ENCODE results near the gene LRRC74B.
A peak's percentile ranks its signal among the peaks of the same experiment; 100 is the strongest.
"Not testable (repeated sequence)": the region's sequence is repeated elsewhere in the genome, so short reads cannot be mapped to it uniquely, and the experiment has no call there.

The LRRC74B gene

DNA sequence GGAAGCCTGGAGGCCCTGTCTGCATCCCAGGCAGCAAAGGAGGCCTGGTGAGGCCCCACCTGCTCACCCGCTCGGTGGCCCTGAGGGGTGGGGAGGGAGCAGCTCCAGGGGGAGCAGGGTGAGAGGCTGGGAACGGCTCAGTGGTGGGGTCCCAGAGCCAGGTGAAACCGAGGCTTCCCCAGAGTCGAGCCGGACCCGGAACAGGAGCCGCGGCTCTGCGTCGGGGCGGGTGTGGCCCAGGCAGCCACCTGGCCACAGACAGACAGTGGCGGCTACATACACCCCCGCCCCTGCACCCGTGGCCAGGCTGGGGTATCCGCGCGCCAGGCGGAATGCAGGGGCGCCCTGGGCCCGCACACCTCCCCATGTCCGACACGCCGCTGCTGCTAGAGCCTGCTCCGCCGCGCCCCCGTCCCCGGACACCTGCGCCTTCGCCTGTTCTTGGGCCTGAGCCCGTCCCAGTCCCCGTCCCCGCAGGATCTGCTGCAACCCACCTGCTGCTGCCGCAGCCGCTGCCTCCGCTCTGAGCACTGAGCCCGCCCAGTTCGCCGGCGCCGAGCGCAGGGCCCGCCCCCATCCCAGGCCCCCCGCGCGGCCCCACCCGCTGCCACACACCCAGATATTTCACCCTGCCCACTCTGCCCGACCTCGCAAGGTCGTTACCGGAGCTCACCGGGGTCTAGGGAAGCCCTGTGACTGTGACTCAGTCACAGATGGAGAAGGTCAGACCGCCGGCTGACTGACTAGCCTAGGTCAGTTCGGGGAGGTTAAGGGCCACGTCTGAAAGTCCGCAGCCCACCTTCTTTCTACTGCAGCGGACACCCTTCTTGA, 13.5 kb upstream of the LRRC74B start, which contains the start of gene SLC7A4:
Gene SLC7A4, minus strand, starts transcription at position 525 of the 831 bp plus-strand sequence. CDS start 749 bp downstream, outside the sequence.
- DNase-seq (ENCODE audit: low spot score) = no peak

DNA sequence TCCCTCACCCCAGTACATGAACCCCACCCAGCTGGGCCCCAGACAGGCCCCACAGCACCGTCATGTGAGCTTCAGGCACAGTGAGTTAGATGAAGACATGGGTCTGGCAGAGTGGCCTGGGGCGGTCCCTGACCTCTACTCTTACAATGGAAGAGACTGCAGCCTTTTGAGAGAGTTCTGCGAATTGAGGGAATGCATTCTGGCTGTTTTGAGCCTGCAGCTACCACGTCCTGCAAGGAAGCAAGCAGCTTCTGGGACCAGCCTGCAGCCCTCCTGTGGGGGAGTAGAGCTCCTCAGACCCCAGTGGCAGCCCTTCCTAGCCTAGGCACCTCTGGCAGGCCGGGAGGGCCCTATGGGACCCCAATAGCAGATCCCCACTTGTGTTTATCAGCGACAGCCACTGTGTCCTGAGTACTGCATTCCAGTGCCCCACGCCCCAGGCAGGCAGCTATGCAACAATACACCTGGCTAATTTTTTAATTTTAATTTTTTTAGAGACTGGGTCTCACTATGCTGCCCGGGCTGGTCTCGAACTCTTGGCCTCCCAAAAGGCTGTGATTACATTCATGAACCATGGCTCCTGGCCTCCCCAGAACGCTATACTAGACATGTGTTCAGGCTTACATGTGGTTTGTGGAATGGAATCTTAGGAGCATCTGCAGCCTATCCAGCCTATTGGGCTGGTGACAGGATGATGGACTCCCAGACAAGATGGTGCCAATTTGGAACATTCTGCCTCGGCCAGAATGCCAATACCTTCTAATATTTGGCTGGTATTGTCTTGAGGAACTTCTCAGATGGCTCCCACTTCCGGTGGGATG, 12.7 kb upstream of the LRRC74B start:
- no peak for DNase-seq (ENCODE audit: low spot score)

DNA sequence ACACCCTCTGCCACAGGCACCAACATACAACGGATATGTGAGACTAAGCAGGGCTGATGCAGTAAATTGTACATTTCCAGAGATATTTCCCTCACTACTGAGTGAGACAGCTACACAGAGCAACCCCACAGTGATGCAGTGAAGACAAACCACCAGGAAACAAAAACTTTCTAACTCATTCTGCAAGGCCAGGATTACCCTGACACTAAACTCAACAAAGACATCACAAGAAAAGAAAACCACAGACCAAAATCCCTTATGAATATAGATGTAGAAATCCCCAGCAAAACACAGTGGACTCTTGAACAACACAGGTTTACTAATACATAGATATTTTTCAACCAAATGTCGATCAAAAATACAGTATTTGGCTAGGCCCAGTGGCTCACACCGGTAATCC, 11.9 kb upstream of the LRRC74B start:
- DNase-seq (ENCODE audit: low spot score) = no peak

DNA sequence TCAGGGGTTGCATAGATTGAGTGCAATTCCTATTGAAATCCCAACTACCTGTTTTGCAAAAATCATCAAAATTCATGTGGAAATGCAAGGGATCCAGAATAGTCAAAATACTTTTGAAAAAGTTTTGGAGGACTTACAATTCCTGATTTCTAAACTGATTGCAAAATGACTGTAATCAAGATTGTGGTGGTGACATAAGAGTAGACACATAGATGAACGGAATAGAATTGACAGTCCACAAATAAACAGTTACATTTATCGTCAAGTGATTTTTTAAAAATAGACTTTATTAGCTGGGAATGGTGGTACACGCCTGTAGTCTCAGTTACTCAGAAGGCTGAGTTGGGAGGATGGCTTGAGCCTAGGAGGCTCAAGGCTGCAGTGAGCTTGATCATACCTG, 10.8 kb upstream of the LRRC74B start:
- DNase-seq (ENCODE audit: low spot score) = no peak

DNA sequence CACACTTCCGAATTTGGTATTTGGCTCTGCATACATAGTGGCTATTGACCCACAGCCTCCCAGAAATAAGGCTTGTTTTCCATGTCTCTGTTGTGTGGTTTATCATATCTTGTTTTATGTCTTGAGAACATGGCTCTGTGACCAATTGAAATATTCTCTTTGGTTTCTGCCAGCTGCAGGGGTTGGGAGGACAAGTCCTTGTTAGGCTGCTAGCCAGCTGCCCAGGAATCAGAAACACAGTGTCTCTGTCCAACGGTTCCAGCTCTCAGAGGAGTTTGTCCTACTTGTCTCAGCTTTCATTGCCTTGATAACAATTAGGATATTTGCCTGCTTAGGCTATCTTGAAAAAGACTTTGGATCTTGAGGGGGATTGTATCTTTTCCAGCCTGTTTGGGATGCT, 7.3 kb upstream of the LRRC74B start:
- DNase-seq (ENCODE audit: low spot score) = no peak

DNA sequence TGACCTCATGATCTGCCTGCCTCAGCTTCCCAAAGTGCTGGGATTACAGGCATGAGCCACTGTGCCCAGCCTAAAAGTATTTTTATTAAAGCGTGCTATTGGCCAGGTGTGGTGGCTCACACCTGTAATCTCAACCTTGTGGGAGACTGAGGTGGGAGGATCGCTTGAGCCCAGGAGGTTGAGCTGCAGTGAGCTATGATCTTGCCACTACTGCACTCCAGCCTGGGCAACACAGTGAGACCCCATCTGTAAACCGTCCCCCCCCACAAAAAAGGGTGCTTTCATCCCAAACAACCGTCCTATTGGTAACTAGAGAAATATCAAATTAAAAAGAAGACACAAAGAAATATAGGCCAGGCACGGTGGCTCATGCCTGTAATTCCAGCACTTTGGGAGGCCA, 6.6 kb upstream of the LRRC74B start:
- not testable (repeated sequence) for DNase-seq (ENCODE audit: low spot score)

DNA sequence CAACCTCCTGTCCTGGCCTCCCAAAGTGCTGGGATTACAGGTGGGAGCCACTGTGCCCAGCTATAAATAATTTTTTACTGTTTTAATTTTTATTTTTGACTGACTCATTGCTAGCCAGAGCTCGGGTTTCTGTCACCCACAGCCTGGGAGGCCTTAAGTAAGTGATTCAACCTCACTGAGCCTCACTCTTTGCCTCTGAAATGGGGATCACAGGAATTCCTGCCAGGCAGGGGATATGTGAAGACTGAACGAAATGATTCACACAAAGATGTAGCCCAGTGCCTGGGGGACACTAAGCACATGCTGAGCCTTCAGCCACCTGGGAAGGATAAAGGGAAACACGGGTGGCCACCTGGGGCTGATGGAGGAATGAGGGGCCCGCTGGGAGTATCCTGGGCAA, 3.8 kb upstream of the LRRC74B start:
- peak; percentile 64 for DNase-seq (ENCODE audit: low spot score)

DNA sequence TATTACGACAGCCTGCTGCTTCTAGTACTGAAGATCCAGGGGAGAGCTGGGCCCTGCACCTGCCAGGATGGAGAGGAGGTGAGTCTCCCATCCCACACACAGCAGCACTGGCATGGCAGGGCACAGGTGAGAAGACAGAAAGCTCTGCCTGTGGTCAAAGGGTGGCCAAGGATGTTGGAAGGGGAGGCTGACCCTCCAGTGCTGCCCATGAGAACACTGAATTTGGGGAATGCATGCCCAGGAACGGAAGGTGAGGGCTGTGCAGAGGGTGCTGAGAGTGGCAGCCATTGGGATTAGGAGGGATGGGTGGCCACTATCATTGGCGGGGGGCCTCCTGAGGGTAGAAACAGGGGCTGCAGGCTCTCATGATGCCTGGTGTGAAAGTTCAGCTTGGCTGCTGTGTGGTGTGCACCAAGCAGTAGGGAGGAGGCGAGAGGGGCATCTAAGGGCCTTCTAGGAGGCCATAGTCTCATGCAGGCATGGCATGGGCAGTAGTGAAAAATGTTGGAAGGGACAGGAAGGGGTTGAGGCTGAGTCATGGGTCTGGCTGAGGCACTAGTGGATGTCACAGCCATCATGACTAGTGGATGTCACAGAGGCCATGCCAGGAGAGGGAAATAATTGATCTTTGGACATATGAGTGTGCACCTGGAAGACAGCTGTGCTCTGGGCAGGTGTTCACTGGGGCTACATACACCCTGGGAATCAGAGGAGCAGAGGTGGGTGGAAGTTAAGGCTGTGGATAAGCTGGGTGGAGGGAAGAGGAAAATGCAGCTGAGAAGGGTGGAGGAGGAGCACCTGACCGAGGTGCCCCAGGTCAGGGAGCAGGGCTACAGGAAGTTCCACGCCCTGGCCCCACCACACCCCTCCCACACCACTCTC, 2.5 kb upstream of the LRRC74B start:
- DNase-seq (ENCODE audit: low spot score) = peak; percentile 57

DNA sequence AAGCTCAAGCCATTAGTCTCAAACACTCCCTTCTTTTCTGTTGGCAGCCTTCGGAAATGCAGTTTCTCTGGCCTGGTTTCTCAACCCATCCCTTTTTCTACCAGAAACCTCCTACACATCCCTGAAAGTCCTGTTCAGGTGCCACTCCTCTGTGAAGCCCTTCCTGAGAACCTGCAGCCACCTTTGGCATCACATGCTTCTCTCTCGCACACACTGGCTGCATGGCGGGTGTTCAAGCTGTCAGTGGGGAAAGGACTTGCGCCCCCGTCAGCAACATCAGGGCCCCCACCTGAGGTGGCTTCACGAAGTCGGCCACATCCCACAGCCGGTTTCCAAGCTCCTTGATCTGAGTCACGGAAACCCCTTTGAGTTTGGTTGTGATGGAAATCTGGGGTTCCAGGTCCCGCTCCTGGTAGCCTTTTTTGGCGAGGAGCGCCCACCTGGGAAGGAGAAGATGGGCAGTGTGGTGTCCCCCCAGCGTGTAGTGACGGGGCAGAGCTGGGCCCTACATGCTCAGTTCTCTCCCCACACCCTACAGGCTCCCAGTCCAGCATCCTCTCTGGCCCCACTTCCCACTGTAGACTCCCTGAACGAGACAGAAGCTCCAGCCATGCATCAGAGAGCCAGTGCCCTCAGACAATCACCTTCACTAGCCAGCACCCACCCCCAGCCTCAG, 1.7 kb upstream of the LRRC74B start:
- no peak for DNase-seq (ENCODE audit: low spot score)

DNA sequence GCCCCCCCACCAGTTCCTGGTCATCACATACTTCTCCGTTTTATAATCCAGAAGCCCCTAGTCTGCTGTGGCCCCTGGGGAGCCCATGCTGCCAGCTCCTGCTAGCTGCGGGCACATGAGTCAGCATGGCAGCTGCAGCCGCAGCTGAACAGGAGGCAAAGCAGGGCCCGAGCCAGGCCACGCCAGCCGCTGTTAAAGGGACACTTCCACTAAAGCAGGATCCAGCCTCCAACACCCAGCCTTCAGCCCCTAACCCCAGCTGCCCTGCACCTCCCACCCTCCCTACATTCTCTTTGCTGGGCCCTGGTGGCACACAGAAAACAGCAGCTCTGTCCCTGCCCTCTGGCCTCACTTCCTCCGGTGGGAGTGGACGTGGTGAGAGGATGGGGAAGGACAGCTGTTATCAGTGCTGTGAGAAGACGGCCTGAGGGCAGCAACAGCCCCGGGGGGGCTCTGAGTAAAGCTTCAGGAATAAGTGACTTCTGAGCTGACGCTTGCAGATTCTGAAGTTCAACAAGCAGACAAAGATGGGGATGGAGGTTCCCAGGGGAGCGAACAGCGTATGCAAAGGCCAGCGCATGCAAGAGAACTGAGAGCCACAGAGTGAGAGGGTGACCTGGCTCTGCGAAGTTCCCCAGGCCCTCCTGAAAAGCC, 688 bp upstream of the LRRC74B start:
- DNase-seq (ENCODE audit: low spot score) = peak; percentile 13

DNA sequence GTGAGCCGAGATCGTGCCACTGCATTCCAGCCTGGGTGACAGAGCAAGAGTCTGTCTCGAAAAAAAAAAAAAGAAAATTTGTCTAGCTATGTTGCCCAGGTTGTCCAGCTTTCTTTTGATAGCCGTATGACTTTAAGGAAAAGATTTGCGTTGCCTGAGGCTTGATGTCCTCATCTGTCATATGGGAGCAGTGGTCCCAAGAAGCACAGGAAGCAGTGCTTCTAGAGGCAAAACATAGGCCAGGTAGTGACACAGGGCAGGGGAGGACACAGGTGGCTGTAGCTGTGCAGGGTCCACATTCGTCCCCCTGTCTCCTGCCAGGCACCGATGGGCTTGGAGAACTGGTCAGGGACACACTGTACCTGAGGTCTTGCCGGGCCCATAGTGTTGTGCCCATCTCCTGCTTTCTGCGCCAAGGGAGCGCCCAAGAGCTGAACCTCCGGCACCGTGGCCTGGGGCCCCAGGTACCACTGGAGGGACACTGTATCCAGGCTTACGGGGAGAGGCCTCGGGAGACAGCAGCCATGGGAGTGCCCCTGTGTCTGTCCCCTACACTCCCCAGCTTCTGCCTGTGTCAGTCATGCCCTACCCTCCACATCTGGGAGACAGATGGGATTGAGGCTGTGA, 1.4 kb downstream of the LRRC74B start:
- no peak for DNase-seq (ENCODE audit: low spot score)

DNA sequence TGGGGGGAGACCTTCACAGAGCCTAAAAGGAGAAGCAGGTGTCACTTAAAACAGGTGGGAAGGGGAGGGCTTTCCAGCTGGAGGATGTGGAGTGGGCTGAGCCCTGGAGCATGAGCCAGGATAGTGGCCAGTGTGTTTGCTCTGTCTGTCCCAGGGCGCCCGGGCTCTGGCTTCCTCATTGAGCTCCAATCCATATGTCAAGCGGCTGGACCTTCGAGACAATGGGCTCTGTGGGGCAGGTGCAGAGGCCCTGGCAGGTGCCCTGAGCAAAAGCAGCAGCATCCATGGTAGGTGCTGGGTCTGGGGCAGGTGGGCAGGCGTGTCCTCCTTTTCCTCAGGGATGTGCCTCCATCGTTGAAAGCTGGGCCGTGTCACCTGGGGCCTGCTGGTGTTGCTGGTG, 2.0 kb downstream of the LRRC74B start:
- DNase-seq (ENCODE audit: low spot score) = no peak

DNA sequence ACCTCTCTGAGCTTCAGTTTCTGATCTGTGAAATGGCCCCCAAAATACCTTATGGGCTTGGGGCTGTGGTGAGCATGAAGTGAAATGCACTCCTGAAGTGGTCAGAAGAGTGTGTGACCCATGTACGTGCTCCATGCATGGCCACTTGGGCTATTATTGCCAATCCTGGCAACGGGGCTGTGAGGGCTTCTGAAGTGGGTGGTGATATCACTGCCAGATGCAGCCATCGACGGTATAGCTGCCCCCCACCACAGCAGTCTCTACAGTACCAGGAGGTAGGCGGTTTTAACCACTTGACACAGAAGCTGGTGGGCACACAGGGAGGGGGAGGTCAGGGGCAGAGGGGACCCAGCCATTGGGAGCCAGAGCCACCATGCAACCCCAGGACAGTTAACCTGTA, 2.7 kb downstream of the LRRC74B start:
- not testable (repeated sequence) for DNase-seq (ENCODE audit: low spot score)

DNA sequence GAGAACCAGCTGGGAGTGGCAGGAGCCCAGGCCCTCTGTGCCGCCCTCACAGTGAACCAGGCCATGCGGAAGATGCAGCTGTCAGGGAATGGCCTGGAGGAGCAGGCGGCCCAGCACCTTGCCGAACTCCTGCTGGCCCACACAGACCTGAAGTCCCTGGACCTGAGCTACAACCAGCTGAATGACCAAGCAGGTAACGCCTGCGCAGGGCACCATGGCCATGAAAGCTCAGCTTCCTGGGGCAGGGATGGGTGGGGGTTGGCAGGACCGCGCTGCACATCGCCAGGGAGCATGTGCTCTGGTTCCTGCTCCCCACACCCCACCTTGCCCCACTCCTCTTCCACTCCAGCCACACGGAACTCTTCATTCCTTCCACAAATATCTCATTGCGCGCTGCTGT, 3.2 kb downstream of the LRRC74B start:
- DNase-seq (ENCODE audit: low spot score) = not testable (repeated sequence)

DNA sequence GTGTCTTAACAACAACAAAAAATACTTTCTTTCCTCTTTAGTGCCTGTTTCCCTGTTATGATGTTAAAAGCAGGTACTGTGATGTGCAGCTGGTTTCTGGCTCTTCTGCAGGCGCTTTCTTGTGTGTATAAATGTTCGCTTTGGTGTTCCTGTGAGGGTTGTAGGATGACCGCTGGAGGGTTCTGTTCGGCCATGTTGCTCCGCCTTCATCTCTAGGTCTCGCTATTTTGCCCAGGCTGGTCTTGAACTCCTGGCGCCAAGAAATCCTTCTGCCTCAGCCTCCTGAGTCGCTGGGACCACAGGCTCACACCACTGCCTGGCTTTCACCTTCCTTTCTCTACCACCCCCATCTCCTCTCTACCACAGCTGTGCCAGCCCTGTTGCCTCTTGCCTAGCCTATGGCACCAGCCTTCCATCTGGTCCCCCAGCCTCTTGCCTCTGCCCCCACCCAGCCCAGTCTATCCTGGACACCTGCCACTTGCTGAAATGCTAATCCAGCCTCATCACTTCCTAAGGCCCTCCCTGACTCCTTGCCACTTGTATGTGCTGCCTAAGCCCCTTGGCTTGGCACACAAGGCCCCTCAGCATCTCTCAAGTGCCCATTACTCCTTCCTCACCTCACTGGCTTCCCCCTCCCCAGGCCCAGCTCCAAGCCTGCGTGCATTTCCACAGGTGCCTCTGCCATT, 5.5 kb downstream of the LRRC74B start:
- DNase-seq (ENCODE audit: low spot score) = no peak

DNA sequence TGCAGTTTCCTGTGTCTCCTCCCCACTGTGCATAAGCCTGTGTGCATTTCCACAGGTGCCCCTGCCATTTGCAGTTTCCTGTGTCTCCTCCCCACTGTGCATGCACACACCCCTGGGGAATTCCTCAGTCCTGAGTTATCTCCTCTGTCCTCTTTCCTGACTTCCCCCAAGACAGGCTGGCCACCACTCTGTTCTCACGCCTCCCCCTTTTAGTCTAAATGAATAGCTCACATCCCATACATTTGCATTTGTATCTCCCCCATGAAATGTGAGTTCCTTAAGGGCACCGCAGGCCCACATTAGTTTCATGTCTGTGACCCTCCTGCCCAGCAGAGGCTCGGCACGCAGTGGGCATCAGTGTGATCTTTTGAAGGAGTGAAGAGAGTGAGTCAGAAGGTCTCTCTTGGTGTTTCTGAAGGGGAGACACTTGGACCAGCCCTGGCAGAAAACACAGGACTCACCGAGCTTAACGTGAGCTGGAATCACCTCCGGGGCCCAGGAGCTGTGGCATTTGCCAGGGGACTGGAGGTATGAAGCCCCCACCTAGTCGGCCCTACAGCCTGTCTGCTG, 6.2 kb downstream of the LRRC74B start:
- peak; percentile 27 for DNase-seq (ENCODE audit: low spot score)

DNA sequence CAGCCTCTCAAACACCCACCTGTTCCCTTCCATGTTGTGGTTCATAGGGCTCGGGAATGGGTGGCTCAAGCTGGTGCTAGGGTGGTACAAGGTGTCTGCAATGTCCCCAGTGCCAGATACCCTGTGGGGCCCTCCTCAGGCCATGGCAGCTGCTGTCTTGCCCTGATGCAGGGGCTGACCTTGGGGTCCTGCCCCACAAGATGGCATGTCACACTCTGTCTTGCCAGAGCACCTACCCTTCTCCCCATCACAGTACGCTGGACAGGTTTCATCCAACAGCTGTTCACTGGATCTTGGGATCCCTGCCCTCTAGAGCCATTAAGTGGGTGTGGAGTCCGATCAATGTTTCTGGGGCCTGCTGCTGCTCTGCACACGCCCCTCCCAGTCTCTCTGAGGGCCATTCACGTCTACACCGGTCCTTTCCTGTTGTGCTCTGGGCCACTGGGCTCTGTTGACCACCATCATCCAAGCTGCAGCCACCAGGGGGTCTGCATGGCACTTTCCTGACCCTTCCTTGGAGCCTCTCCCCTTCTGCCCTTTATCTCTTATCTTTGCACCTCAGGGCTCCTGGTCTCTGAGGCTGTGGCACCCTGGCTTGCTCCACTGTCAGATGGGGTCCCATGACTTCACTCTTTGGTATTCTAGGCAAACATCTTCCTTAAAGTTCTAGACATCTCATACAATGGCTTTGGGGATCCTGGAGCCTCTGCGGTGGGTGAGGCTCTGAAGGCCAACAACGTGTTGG, 7.1 kb downstream of the LRRC74B start:
- no peak for DNase-seq (ENCODE audit: low spot score)

DNA sequence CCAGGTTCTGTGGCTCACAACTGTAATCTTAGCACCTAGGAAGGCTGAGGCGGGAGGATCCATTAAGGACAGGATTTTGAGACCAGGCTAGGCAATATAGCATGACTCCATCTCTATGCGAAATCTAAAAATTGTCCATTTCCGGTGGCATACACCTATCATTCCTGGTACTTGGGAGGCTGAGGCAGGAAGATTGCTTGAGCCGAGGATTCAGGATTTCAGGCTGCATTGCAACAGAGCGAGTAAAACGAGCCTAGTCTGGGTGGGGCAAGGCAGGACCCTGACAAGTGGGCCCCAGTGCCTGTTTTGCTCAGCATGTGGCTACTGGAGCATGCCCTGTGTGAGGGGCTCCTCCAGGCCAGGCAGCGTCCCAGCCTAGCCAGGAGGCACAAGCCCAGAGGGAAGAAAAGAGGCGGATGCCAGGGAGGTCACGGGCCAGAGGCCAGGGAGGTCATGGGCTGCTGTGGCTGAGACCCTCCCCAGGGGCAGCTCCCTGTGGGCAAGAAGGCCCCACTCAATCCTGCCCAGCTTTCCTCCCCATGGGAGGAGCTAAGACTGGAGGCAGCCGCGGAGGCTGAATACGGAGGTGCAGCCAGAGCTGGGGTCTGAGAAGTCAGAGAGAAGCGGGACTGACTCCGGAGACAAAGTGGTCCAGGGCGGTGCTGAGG, 8.4 kb downstream of the LRRC74B start:
- DNase-seq (ENCODE audit: low spot score) = no peak

Measured in kidney tubule cell (primary cell).